Activated CD4-positive, alpha-beta memory T cell treated with anti-CD3 and anti-CD28 coated beads, Interleukin-2, amount 10 ng/mL, durations not matched to agents 7 days and 5 days (primary cell): Measurements from ENCODE around the gene NMNAT3. TPM values are rescaled to one million over a fixed set of nuclear protein-coding genes. Genes with fewer than 3 reads are reported as not detected.

Experiments
- CTCF ChIA-PET: fragments of 350-600 bp; sonication (Branson Sonifier 250); formaldehyde crosslinking; loops from one replicate; lab custom pipeline; 2021; ENCODE audit warnings: antibody characterized with exemption, inconsistent platforms; lab: Charles Lee
- POLR2A ChIA-PET: fragments of 350-600 bp; sonication (Branson Sonifier 250); formaldehyde crosslinking; loops from one replicate; lab custom pipeline; 2021; ENCODE audit warnings: antibody characterized with exemption; lab: Charles Lee
- DNase-seq: peaks from one replicate; pipeline ENCODE4 v3.0.0-alpha.2; 2020
- H3K27ac Mint-ChIP-seq: one replicate; pipeline ENCODE4 v1.8.0; 2021; ENCODE audit warnings: mild to moderate bottlenecking, mixed read lengths
- H3K27me3 Mint-ChIP-seq: one replicate; pipeline ENCODE4 v1.8.0; 2021; ENCODE audit warnings: mixed read lengths
- H3K36me3 Mint-ChIP-seq: one replicate; pipeline ENCODE4 v1.8.0; 2021; ENCODE audit warnings: low read depth, mixed read lengths
- H3K4me1 Mint-ChIP-seq: one replicate; pipeline ENCODE4 v1.8.0; 2021; ENCODE audit warnings: mixed read lengths
- H3K4me3 Mint-ChIP-seq: one replicate; pipeline ENCODE4 v1.8.0; 2021; ENCODE audit warnings: mild to moderate bottlenecking, mixed read lengths
- H3K9me3 Mint-ChIP-seq: one replicate; pipeline ENCODE4 v1.8.0; 2021; ENCODE audit warnings: mixed read lengths
- total RNA-seq, 2 experiments: library from RNA; stranded (reverse); gene quantifications; one replicate each; pipeline ENCODE4 v1.2.3, GENCODE V29; 2021

NMNAT3 gene
- total RNA-seq, 2 experiments from 2014 or later = 0.15 to 0.18 TPM

GRCh38 chr3:139533781-139534454 lies 143.9 kb downstream of the NMNAT3 start:
- ChIA-PET CTCF (no interaction called here), POLR2A (no interaction called here)
- DNase-seq = no peak
- no peak overlapping the region for H3K4me3 Mint-ChIP-seq
- H3K9me3 Mint-ChIP-seq = no peaks in the 10 kb centered on the region
- peaks cover 2% of the 10 kb centered on the region for H3K4me1 Mint-ChIP-seq
- H3K27me3 Mint-ChIP-seq = peaks cover 14% of the 10 kb centered on the region
- H3K36me3 Mint-ChIP-seq = no peaks in the 10 kb centered on the region
- no peak overlapping the region for H3K27ac Mint-ChIP-seq

- POLR2A ChIA-PET = no interaction called here
- no peak overlapping the region for H3K4me3 Mint-ChIP-seq
- CTCF ChIA-PET = no interaction called here
- DNase-seq = no peak
- no peaks in the 10 kb centered on the region for H3K4me1 Mint-ChIP-seq
- no peak overlapping the region for H3K27ac Mint-ChIP-seq
- no peaks in the 10 kb centered on the region for H3K9me3 Mint-ChIP-seq
- H3K27me3 Mint-ChIP-seq = peaks cover 5% of the 10 kb centered on the region
- no peaks in the 10 kb centered on the region for H3K36me3 Mint-ChIP-seq
Observed at GRCh38 chr3:139532976-139533375, 144.8 kb downstream of the NMNAT3 start.

GRCh38 chr3:139530717-139531116 lies 147.1 kb downstream of the NMNAT3 start:
- Mint-ChIP-seq H3K9me3 (no peaks in the 10 kb centered on the region), H3K4me3 (no peak overlapping the region), H3K36me3 (no peaks in the 10 kb centered on the region), H3K27me3 (no peaks in the 10 kb centered on the region), H3K4me1 (no peaks in the 10 kb centered on the region), H3K27ac (no peak overlapping the region)
- no peak for DNase-seq
- ChIA-PET CTCF (no interaction called here), POLR2A (no interaction called here)

- DNase-seq = no peak
- ChIA-PET POLR2A (no interaction called here), CTCF (no interaction called here)
- Mint-ChIP-seq H3K9me3 (no peaks in the 10 kb centered on the region), H3K27ac (no peak overlapping the region), H3K4me3 (no peak overlapping the region), H3K36me3 (no peaks in the 10 kb centered on the region), H3K27me3 (no peaks in the 10 kb centered on the region), H3K4me1 (no peaks in the 10 kb centered on the region)
Observed at GRCh38 chr3:139529662-139530061, 148.1 kb downstream of the NMNAT3 start.

DNA sequence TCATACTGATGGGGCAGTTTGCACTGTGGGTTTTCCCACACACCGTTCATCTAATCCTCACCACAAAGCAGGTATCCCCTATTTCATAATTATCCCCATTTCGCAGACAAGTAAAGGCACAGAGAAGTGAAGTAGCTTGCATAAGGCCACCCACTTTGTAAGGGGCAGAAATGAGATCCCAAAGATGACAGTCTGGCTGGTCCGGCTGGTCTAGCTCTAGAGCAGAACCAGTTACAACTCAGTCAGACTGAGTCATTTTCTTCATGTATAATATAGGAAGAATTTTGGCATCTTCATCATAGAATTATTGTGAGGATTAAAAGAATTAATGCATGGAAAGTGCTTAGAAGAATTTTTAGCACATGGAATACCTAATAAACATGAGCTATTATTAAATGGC lies 148.8 kb downstream of the NMNAT3 start:
- no peaks in the 10 kb centered on the region for H3K9me3 Mint-ChIP-seq
- ChIA-PET CTCF (no interaction called here), POLR2A (no interaction called here)
- no peak overlapping the region for H3K4me3 Mint-ChIP-seq
- no peaks in the 10 kb centered on the region for H3K36me3 Mint-ChIP-seq
- no peaks in the 10 kb centered on the region for H3K4me1 Mint-ChIP-seq
- H3K27me3 Mint-ChIP-seq = no peaks in the 10 kb centered on the region
- DNase-seq = no peak
- no peak overlapping the region for H3K27ac Mint-ChIP-seq

GRCh38 chr3:139528281-139528680 lies 149.5 kb downstream of the NMNAT3 start:
- H3K4me1 Mint-ChIP-seq = no peaks in the 10 kb centered on the region
- no peak overlapping the region for H3K4me3 Mint-ChIP-seq
- DNase-seq = no peak
- no peaks in the 10 kb centered on the region for H3K36me3 Mint-ChIP-seq
- no peaks in the 10 kb centered on the region for H3K27me3 Mint-ChIP-seq
- ChIA-PET POLR2A (no interaction called here), CTCF (no interaction called here)
- no peak overlapping the region for H3K27ac Mint-ChIP-seq
- no peaks in the 10 kb centered on the region for H3K9me3 Mint-ChIP-seq

DNA sequence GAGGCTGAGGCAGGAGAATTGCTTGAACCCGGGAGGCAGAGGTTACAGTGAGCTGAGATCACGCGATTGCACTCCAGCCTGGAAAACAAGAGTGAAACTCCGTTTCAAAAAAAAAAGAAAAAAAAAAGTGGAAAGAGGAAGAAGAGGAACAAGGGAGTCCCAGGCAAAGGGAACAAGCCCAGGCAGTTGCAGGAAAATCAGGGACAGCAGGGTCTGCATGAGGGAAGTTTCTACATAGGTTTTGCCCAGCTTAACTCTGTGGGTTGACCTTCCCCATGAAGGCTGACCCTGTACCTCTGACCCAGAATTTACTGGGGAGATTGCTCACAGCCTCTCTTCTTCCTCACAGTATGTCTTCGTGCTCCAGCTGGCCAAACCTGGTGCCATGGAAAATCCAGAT lies 150.5 kb downstream of the NMNAT3 start:
- H3K4me3 Mint-ChIP-seq = no peak overlapping the region
- DNase-seq = no peak
- CTCF ChIA-PET = no interaction called here
- POLR2A ChIA-PET = no interaction called here
- no peaks in the 10 kb centered on the region for H3K4me1 Mint-ChIP-seq
- H3K27me3 Mint-ChIP-seq = no peaks in the 10 kb centered on the region
- no peaks in the 10 kb centered on the region for H3K36me3 Mint-ChIP-seq
- H3K9me3 Mint-ChIP-seq = no peaks in the 10 kb centered on the region
- H3K27ac Mint-ChIP-seq = no peak overlapping the region

- Mint-ChIP-seq H3K4me1 (no peaks in the 10 kb centered on the region), H3K27ac (no peak overlapping the region), H3K27me3 (no peaks in the 10 kb centered on the region), H3K36me3 (no peaks in the 10 kb centered on the region), H3K9me3 (no peaks in the 10 kb centered on the region), H3K4me3 (no peak overlapping the region)
- no peak for DNase-seq
- CTCF ChIA-PET = no interaction called here
- POLR2A ChIA-PET = no interaction called here
Observed at GRCh38 chr3:139526146-139526545, 151.6 kb downstream of the NMNAT3 start.

- no peaks in the 10 kb centered on the region for H3K4me1 Mint-ChIP-seq
- no peaks in the 10 kb centered on the region for H3K36me3 Mint-ChIP-seq
- H3K4me3 Mint-ChIP-seq = no peak overlapping the region
- no peak overlapping the region for H3K27ac Mint-ChIP-seq
- DNase-seq = peak; percentile 3
- no peaks in the 10 kb centered on the region for H3K9me3 Mint-ChIP-seq
- no peaks in the 10 kb centered on the region for H3K27me3 Mint-ChIP-seq
- ChIA-PET POLR2A (no interaction called here), CTCF (no interaction called here)
Observed at GRCh38 chr3:139524841-139525636, 152.7 kb downstream of the NMNAT3 start.

DNA sequence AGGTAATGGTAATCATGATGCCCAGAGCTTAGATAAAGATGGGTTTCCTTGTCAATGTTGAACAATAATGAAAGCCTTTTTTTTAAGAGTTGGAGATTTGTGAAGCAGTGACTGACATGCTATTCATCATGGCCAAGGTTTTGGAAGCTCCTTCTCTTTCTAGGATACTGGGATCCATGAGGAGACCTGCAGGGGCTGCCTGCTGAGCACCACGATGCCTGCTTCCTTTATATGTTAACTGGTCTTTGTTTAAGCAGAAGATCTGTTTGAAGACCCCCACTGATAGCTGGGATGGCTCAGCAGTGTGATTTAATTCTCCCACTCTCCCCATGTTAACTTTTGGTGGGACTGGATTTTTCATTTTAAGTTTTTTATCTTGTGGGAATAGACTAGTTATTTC lies 154.1 kb downstream of the NMNAT3 start:
- Mint-ChIP-seq H3K9me3 (no peaks in the 10 kb centered on the region), H3K27me3 (no peaks in the 10 kb centered on the region), H3K36me3 (no peaks in the 10 kb centered on the region), H3K4me1 (no peaks in the 10 kb centered on the region), H3K4me3 (no peak overlapping the region), H3K27ac (no peak overlapping the region)
- ChIA-PET POLR2A (no interaction called here), CTCF (no interaction called here)
- DNase-seq = no peak

DNA sequence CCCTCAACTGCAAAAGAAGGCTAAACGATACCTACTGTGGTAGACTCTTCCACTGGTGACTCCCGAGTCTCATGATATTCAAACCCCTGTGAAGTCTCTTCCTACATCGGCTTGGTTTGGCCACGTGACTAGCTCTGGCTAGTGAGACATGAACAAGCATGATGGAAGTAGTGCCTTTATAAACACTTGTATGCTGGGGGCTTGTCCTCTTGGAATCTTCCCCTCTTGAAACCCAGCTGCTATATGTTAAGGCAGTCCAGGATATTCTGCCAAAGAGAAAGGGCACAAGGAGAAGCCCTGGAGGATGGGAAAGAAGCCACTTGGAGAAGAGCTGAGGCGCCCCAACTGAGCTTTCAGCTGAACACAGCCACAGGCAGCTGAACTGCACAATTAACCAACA lies 154.6 kb downstream of the NMNAT3 start:
- Mint-ChIP-seq H3K27me3 (no peaks in the 10 kb centered on the region), H3K4me1 (no peaks in the 10 kb centered on the region), H3K9me3 (no peaks in the 10 kb centered on the region), H3K36me3 (no peaks in the 10 kb centered on the region), H3K4me3 (no peak overlapping the region), H3K27ac (no peak overlapping the region)
- DNase-seq = no peak
- POLR2A ChIA-PET = no interaction called here
- CTCF ChIA-PET = interaction anchor here (0.8 kb wide), 1 partner anchor 96 kb away, joined by 3 read pairs; no protein-coding TSS in a partner anchor

- Mint-ChIP-seq H3K27me3 (no peaks in the 10 kb centered on the region), H3K27ac (no peak overlapping the region), H3K4me3 (no peak overlapping the region), H3K4me1 (no peaks in the 10 kb centered on the region), H3K9me3 (no peaks in the 10 kb centered on the region), H3K36me3 (no peaks in the 10 kb centered on the region)
- ChIA-PET POLR2A (no interaction called here), CTCF (no interaction called here)
- DNase-seq = no peak
Observed at GRCh38 chr3:139522421-139522820, 155.4 kb downstream of the NMNAT3 start.

DNA sequence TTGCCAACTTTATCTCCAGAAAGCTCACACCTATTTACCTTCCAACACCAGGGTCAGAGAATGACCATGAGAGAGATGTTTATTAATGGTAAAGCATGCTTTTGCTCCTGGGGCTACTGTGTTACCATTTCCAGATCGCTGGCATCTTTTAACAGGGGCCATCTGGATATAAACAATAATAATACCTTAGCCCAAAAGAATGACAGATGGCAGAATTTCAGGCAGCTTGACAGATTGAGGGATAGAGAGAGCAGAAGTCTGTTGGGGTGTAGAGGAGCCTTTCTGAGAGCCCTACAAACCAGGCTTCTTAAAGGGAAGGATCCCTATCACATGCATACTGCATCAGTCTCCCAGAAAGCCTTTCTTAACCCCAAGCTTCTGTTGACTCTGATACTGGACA lies 156.0 kb downstream of the NMNAT3 start:
- H3K36me3 Mint-ChIP-seq = no peaks in the 10 kb centered on the region
- H3K27ac Mint-ChIP-seq = no peak overlapping the region
- H3K4me3 Mint-ChIP-seq = no peak overlapping the region
- DNase-seq = no peak
- POLR2A ChIA-PET = no interaction called here
- H3K27me3 Mint-ChIP-seq = no peaks in the 10 kb centered on the region
- CTCF ChIA-PET = interaction anchor here (1.4 kb wide), 1 partner anchor 94 kb away, joined by 7 read pairs; no protein-coding TSS in a partner anchor
- H3K9me3 Mint-ChIP-seq = no peaks in the 10 kb centered on the region
- no peaks in the 10 kb centered on the region for H3K4me1 Mint-ChIP-seq

DNA sequence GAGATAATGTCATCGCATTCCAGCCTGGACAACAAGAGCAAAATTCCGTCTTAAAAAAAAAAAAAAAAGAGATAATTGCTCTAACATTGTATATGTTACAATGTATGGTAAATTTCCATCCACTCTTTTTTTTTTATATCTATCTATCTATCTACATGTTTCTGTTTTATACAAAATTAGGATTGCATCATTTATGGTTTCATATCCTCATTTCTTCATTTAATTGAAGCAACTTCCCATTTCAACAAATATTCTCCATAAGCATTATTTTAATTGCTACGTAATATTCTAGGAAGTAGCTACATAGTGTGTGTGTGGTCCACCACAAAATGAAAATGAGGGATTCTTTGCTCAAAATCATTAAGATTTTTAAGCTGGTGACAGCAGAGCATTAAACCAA lies 156.6 kb downstream of the NMNAT3 start:
- POLR2A ChIA-PET = no interaction called here

More for the DNA sequence above, 156.6 kb downstream of the NMNAT3 start:
- no peak for DNase-seq
- Mint-ChIP-seq H3K4me1 (no peaks in the 10 kb centered on the region), H3K9me3 (no peaks in the 10 kb centered on the region), H3K4me3 (no peak overlapping the region), H3K36me3 (no peaks in the 10 kb centered on the region), H3K27ac (no peak overlapping the region), H3K27me3 (no peaks in the 10 kb centered on the region)
- CTCF ChIA-PET = interaction anchor here (1.4 kb wide), 1 partner anchor 93 kb away, joined by 7 read pairs; no protein-coding TSS in a partner anchor
